ENCODE measurements around the gene WDR17. TPM values are rescaled to one million over a fixed set of nuclear protein-coding genes. Genes with fewer than 3 reads are reported as not detected.

Gene WDR17
- 0.57 and 0.66 TPM in 2 replicates for total RNA-seq

GRCh38 chr4:176065435-176066291 lies at the start of gene WDR17:
Gene WDR17, plus strand, starts transcription at chr4:176065841. Its CDS starts 45,740 bp downstream, at chr4:176111581.

DNA sequence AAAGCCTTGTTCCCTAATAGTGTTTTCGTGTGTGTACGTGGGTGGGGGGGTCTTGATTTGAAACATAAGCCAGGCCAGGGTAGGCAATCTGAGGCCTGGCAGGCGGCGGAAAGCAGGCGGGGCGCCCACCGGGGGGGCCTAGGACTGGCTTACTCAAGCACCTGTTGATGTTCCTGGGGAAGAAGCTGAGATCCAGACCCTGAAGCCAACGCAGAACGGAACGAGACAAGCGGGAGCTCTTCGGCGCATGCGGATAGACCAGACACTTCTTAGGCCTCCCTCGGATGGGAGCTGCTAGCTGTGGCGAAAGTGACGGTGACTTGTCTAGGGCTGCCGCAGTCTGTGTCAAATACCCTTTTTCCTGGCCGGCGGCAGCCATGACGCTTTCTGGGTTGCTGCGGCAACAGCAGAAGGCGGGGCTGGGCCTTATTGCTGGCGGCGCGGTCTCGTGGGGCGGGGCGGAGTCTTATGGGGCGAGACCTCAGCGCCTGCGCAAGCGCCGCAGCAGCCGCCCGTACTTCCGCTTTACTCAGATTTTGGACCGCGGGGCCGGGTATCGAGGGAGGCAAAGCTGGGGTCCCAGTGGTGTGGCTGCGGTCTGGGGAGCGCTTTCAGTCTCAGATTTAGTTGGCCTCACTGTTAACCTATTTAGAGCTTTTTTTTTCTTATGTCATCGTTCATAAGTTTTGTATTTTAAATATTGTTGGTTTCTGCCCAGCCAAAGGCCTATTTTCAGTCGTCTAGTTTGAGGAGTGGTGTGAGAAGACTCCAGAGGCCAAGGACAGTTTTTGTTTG lies 129.7 kb downstream of the WDR17 start, which contains the start of gene SPATA4:
Gene SPATA4, minus strand, starts transcription at position 402 of the 795 bp plus-strand sequence. Its CDS starts 23 bp downstream, at position 379.

Small RNA genes lying within 50 kb of the gene (small RNA-seq; reads per million reads assigned to genes)
- gene RF00432 (ENCODE audit: low replicate concordance): not detected

Other genes starting within 250 kb of the WDR17 start
- gene SPATA4, start 129.7 kb downstream of the WDR17 start, total RNA-seq: 0.29 and 0.44 TPM in 2 replicates
- gene ASB5, start 203.4 kb downstream of the WDR17 start, total RNA-seq: 2.1 and 2.2 TPM in 2 replicates